ENCODE results near the gene EHMT1. TPM values are rescaled to one million over a fixed set of nuclear protein-coding genes. Genes with fewer than 3 reads are reported as not detected.

Gene EHMT1
- total RNA-seq, 5 donors from 2014 or later (not counting 1 experiment from before 2014, with no cell fraction given) = 113 to 124 (median 121) TPM

DNA sequence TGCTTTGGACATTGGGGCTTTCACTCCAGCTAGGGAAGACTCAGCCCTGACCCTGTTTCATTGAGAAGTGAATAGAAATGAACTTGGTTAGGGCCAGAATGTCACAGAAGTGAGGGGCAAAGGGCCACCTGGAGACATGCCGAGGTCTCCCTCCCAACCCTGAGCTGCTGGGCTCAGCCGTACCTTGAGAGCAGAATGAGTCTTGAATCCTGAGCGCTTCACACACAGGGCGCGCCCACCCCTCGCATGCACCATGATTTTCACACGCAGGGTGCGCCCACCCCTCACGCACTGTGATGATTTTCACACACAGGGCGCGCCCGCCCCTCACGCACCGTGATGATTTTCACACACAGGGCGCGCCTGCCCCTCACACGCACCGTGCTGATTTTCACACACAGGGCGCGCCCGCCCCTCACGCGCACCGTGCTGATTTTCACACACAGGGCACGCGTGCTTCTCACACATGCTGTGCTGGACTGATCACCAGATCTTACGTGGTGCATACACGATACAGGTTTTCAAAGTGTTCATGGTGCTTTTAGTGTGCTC, 99.0 kb downstream of the EHMT1 start:
- Mint-ChIP-seq H3K4me3 (no peak overlapping the region), H3K27me3 (no peaks in the 10 kb centered on the region), H3K27ac (peak overlapping the region; percentile 9 to 52), H3K4me1 (peaks cover 31 to 39% (median 38%) of the 10 kb centered on the region in 3 donors), H3K9me3 (peaks cover 8 to 19% (median 12%) of the 10 kb centered on the region in 3 donors), H3K36me3 (peaks cover 65% of the 10 kb centered on the region)
- CTCF ChIA-PET = no interaction called here
- Histone ChIP-seq H3K36me3 (ENCODE audit: control insufficient read depth in 2 of 2, extremely low read depth in 1 of 2, insufficient read depth in 1 of 2, low read length in 1 of 2) (peaks cover 13 to 40% of the 10 kb centered on the region in 2 donors), H3K27me3 (replicated peaks in 1 of 2; ENCODE audit: control insufficient read depth in 2 of 2, extremely low read depth in 1 of 2, insufficient read depth in 2 of 2, low read length in 1 of 2) (no peaks in the 10 kb centered on the region), H3K4me3 (ENCODE audit: control insufficient read depth in 1 of 2, extremely low read depth in 1 of 2, low read length in 1 of 2) (no peak overlapping the region), H3K4me1 (ENCODE audit: control insufficient read depth in 1 of 2, extremely low read depth in 1 of 2, insufficient read depth in 2 of 2, low read length in 2 of 2) (peaks cover 11 to 25% of the 10 kb centered on the region in 2 experiments), H3K27ac (ENCODE audit: low read length) (no peak overlapping the region), H3K9me3 (no peaks in the 10 kb centered on the region)
- over 99% methylated on average over 25 of the region's 28 CpGs for WGBS (ENCODE audit: insufficient coverage)
- DNase-seq (no peak), ATAC-seq (replicated peaks in 1 of 4) (no peak)
- POLR2A ChIA-PET = no interaction called here

DNA sequence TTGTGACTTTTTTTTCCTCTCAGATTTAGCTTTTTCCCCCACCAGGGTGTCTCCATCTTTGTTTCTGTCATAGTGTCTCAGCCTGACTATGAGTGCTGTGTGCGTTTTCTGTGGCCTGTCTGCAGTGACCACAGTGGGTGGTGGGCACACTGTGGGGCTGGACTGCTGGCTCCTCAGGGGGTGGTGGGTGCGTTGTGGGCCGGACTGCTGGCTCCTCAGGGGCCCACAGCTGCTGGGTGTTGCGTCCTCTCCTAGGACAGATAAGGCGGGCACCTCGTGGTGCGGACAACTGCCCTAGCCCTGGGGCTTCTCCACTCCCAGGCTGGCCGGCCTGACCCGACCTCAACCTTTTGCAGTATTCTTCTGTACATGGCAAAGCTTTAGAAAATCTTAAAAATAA, 100.4 kb downstream of the EHMT1 start:
- Mint-ChIP-seq H3K4me3 (no peak overlapping the region), H3K27me3 (no peaks in the 10 kb centered on the region), H3K4me1 (peaks cover 40 to 43% (median 43%) of the 10 kb centered on the region in 3 donors), H3K27ac (peak overlapping the region in 1 of 2 donors; percentile 49), H3K36me3 (peaks cover 59% of the 10 kb centered on the region), H3K9me3 (peaks cover 8 to 15% (median 12%) of the 10 kb centered on the region in 3 donors)
- 96% methylated on average over 7 of the region's 9 CpGs for WGBS (ENCODE audit: insufficient coverage)
- no peaks in the 10 kb centered on the region for H3K9me3 ChIP-seq
- no peaks in the 10 kb centered on the region for H3K27me3 ChIP-seq (replicated peaks in 1 of 2; ENCODE audit: control insufficient read depth in 2 of 2, extremely low read depth in 1 of 2, insufficient read depth in 2 of 2, low read length in 1 of 2)
- no peak overlapping the region for H3K27ac ChIP-seq (ENCODE audit: low read length)
- DNase-seq (no peak), ATAC-seq (replicated peaks in 1 of 4) (no peak)
- ChIA-PET POLR2A (interaction anchor here in 1 of 2 donors (0.6 kb wide), 1 partner anchor 767 kb away, joined by 5 read pairs; no protein-coding TSS in a partner anchor), CTCF (no interaction called here)
- H3K4me1 ChIP-seq (ENCODE audit: control insufficient read depth in 1 of 2, extremely low read depth in 1 of 2, insufficient read depth in 2 of 2, low read length in 2 of 2) = peaks cover 16 to 39% of the 10 kb centered on the region in 2 experiments
- H3K4me3 ChIP-seq (ENCODE audit: control insufficient read depth in 1 of 2, extremely low read depth in 1 of 2, low read length in 1 of 2) = no peak overlapping the region
- H3K36me3 ChIP-seq (ENCODE audit: control insufficient read depth in 2 of 2, extremely low read depth in 1 of 2, insufficient read depth in 1 of 2, low read length in 1 of 2) = peaks cover 13 to 38% of the 10 kb centered on the region in 2 donors

DNA sequence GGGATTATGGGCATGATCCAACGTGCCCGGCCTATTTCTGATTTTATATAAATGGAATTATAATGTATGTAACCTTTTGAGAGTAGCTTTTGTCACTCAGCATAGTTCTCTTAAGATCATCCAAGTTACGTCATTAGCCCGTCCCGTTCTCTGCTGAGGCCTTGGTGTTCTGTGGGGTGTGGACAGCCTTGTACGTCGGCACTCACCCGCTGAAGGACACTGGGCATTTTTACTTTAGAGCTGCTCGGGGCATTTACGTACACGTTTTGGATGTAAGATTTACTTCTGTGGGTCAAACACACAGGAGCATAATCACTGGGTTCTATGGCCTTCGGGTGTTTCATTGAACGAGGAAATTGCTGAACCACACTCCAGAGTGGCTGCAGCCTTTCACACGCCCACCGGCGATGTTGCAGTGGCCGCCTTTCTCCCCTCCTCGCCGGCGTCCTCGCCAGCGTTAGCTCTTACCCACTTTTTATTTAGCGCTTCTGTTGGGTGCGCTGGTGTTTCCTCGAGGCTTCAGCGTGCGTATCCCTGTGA, 101.8 kb downstream of the EHMT1 start:
- H3K36me3 Mint-ChIP-seq = peaks cover 62% of the 10 kb centered on the region

DNA sequence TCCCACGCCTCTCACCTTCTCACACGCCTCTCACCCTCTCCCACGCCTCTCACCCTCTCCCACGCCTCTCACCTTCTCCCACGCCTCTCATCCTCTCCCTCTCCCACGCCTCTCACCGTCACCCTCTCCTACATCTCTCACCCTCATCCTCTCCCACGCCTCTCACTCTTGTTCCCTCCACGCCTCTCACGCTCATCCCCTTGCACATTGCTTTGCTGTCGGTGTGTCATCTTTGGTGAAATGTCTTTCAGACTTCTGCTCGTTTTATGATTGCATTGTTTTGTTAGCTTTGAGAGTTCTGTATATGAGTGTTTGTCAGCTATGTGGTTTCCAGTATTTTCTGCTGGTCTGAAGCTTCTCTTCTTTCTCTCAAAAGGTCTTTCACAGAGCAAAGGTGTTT, 102.7 kb downstream of the EHMT1 start:
- Mint-ChIP-seq H3K4me3 (peak overlapping the region in 2 of 3 donors; percentile 56 to 72), H3K36me3 (peaks cover 67% of the 10 kb centered on the region), H3K9me3 (peaks cover 4 to 12% (median 4%) of the 10 kb centered on the region in 3 donors), H3K27me3 (no peaks in the 10 kb centered on the region), H3K27ac (peak overlapping the region; percentile 90 to 96), H3K4me1 (peaks cover 50 to 51% (median 50%) of the 10 kb centered on the region in 3 donors)
- peak in 1 of 4 experiments; percentile 12 for ATAC-seq (replicated peaks in 1 of 4)
- WGBS (ENCODE audit: insufficient coverage) = 35% methylated on average over 7 of the region's 12 CpGs
- DNase-seq = peak in 2 of 35 experiments; percentile 8 to 20
- Histone ChIP-seq H3K27ac (ENCODE audit: low read length) (peak overlapping the region; percentile 15), H3K4me1 (ENCODE audit: control insufficient read depth in 1 of 2, extremely low read depth in 1 of 2, insufficient read depth in 2 of 2, low read length in 2 of 2) (peaks cover 16 to 49% of the 10 kb centered on the region in 2 experiments), H3K27me3 (replicated peaks in 1 of 2; ENCODE audit: control insufficient read depth in 2 of 2, extremely low read depth in 1 of 2, insufficient read depth in 2 of 2, low read length in 1 of 2) (no peaks in the 10 kb centered on the region), H3K4me3 (ENCODE audit: control insufficient read depth in 1 of 2, extremely low read depth in 1 of 2, low read length in 1 of 2) (no peak overlapping the region), H3K36me3 (ENCODE audit: control insufficient read depth in 2 of 2, extremely low read depth in 1 of 2, insufficient read depth in 1 of 2, low read length in 1 of 2) (peaks cover 17 to 36% of the 10 kb centered on the region in 2 donors), H3K9me3 (no peaks in the 10 kb centered on the region)
- CTCF ChIA-PET = no interaction called here
- POLR2A ChIA-PET = no interaction called here

More for the DNA sequence above, 101.8 kb downstream of the EHMT1 start:
- Histone ChIP-seq H3K4me1 (ENCODE audit: control insufficient read depth in 1 of 2, extremely low read depth in 1 of 2, insufficient read depth in 2 of 2, low read length in 2 of 2) (peaks cover 16 to 46% of the 10 kb centered on the region in 2 experiments), H3K4me3 (ENCODE audit: control insufficient read depth in 1 of 2, extremely low read depth in 1 of 2, low read length in 1 of 2) (no peak overlapping the region), H3K27me3 (replicated peaks in 1 of 2; ENCODE audit: control insufficient read depth in 2 of 2, extremely low read depth in 1 of 2, insufficient read depth in 2 of 2, low read length in 1 of 2) (no peaks in the 10 kb centered on the region), H3K27ac (ENCODE audit: low read length) (no peak overlapping the region), H3K9me3 (no peaks in the 10 kb centered on the region), H3K36me3 (ENCODE audit: control insufficient read depth in 2 of 2, extremely low read depth in 1 of 2, insufficient read depth in 1 of 2, low read length in 1 of 2) (peaks cover 17 to 33% of the 10 kb centered on the region in 2 donors)
- ChIA-PET CTCF (no interaction called here), POLR2A (no interaction called here)
- Mint-ChIP-seq H3K4me1 (peaks cover 43 to 46% (median 46%) of the 10 kb centered on the region in 3 donors), H3K27ac (no peak overlapping the region), H3K9me3 (peaks cover 7 to 15% (median 7%) of the 10 kb centered on the region in 3 donors), H3K27me3 (no peaks in the 10 kb centered on the region), H3K4me3 (no peak overlapping the region)
- DNase-seq (no peak), ATAC-seq (replicated peaks in 1 of 4) (no peak)
- 98% methylated on average over 25 of the region's 27 CpGs for WGBS (ENCODE audit: insufficient coverage)

DNA sequence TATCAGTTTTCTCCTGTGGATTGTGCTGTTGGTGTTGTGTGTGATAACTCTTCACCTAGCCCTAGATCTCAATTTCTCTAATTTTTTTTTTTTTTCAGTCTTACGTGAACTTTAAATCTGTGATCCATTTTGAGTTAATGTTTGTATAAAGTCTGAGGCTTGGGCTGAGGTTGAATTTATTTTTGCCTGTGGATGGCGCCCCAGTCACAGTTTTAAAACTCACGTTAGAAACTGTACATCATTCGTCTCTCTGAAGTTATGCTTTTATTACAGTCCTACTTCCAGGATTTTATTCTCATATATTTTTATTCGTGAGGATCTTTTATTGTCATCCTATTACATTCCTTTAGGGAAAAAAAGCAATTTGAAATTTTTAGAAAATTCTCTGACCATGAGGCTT, 103.1 kb downstream of the EHMT1 start:
- Mint-ChIP-seq H3K4me1 (peaks cover 52 to 54% (median 53%) of the 10 kb centered on the region in 3 donors), H3K9me3 (peaks cover 3 to 13% (median 4%) of the 10 kb centered on the region in 3 donors), H3K27ac (peak overlapping the region; percentile 90 to 96), H3K4me3 (peak overlapping the region; percentile 44 to 72 (median 56)), H3K27me3 (no peaks in the 10 kb centered on the region), H3K36me3 (peaks cover 67% of the 10 kb centered on the region)
- H3K4me1 ChIP-seq (ENCODE audit: control insufficient read depth in 1 of 2, extremely low read depth in 1 of 2, insufficient read depth in 2 of 2, low read length in 2 of 2) = peaks cover 16 to 45% of the 10 kb centered on the region in 2 experiments
- POLR2A ChIA-PET = no interaction called here
- ATAC-seq (replicated peaks in 1 of 4) (peak; percentile 46 to 66 (median 49)), DNase-seq (peak in 21 of 35 experiments; percentile 24 to 66 (median 44))
- no CpG with 5 or more reads among the region's 5 CpGs for WGBS (ENCODE audit: insufficient coverage)
- H3K27me3 ChIP-seq (replicated peaks in 1 of 2; ENCODE audit: control insufficient read depth in 2 of 2, extremely low read depth in 1 of 2, insufficient read depth in 2 of 2, low read length in 1 of 2) = no peaks in the 10 kb centered on the region
- H3K9me3 ChIP-seq = no peaks in the 10 kb centered on the region
- CTCF ChIA-PET = no interaction called here
- H3K27ac ChIP-seq (ENCODE audit: low read length) = peak overlapping the region; percentile 56
- peaks cover 16 to 37% of the 10 kb centered on the region in 2 donors for H3K36me3 ChIP-seq (ENCODE audit: control insufficient read depth in 2 of 2, extremely low read depth in 1 of 2, insufficient read depth in 1 of 2, low read length in 1 of 2)
- H3K4me3 ChIP-seq (ENCODE audit: control insufficient read depth in 1 of 2, extremely low read depth in 1 of 2, low read length in 1 of 2) = no peak overlapping the region

DNA sequence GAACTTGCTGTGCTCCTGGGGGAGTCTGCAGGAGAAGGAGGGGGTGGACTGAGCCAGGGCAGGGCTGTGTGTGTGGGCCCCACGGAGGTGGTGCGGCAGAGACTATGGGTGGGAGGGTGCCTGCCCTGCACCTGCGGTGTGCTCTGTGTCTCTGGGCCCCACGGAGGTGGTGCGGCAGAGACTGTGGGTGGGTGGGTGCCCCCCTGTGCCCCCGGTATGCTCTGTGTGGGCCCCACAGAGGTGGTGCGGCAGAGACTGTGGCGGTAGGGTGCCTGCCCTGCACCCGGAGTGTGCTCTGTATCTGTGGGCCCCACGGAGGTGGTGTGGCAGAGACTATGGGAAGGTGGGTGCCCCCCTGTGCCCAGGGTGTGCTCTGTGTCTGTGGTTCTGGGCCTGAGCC, 103.7 kb downstream of the EHMT1 start:
- Mint-ChIP-seq H3K27me3 (no peaks in the 10 kb centered on the region), H3K9me3 (peaks cover 3 to 13% (median 4%) of the 10 kb centered on the region in 3 donors), H3K36me3 (peaks cover 68% of the 10 kb centered on the region), H3K27ac (peak overlapping the region; percentile 90 to 96), H3K4me3 (peak overlapping the region; percentile 44 to 72 (median 56)), H3K4me1 (peaks cover 58 to 60% (median 58%) of the 10 kb centered on the region in 3 donors)
- ChIA-PET CTCF (no interaction called here), POLR2A (no interaction called here)
- ATAC-seq (replicated peaks in 1 of 4) (peak; percentile 53 to 74 (median 64)), DNase-seq (peak in 9 of 35 experiments; percentile 9 to 40 (median 24))
- Histone ChIP-seq H3K4me1 (ENCODE audit: control insufficient read depth in 1 of 2, extremely low read depth in 1 of 2, insufficient read depth in 2 of 2, low read length in 2 of 2) (peaks cover 16 to 44% of the 10 kb centered on the region in 2 experiments), H3K36me3 (ENCODE audit: control insufficient read depth in 2 of 2, extremely low read depth in 1 of 2, insufficient read depth in 1 of 2, low read length in 1 of 2) (peaks cover 11 to 31% of the 10 kb centered on the region in 2 donors), H3K27ac (ENCODE audit: low read length) (peak overlapping the region; percentile 56), H3K9me3 (no peaks in the 10 kb centered on the region), H3K27me3 (replicated peaks in 1 of 2; ENCODE audit: control insufficient read depth in 2 of 2, extremely low read depth in 1 of 2, insufficient read depth in 2 of 2, low read length in 1 of 2) (no peaks in the 10 kb centered on the region), H3K4me3 (ENCODE audit: control insufficient read depth in 1 of 2, extremely low read depth in 1 of 2, low read length in 1 of 2) (peak overlapping the region in 1 of 2 donors; percentile 49)
- WGBS (ENCODE audit: insufficient coverage) = 27% methylated on average over 6 of the region's 10 CpGs

All from T-cell (primary cell).